PFSK-1 (cell line): Measurements from ENCODE around the gene ARPC2.

Experiments
- FOXP2 ChIP-seq: optimal IDR thresholded peaks from 2 replicates; pipeline ENCODE3; 2011; ENCODE audit warnings: borderline replicate concordance, control low read depth, inconsistent platforms; ENCODE audit not compliant: insufficient read depth; ENCODE audit errors: extremely low read length, extremely low read depth
- SIN3A ChIP-seq: IDR thresholded peaks from 2 replicates; pipeline ENCODE4 v1.6.1; 2012; ENCODE audit warnings: mild to moderate bottlenecking, low read length, moderate library complexity, borderline replicate concordance; ENCODE audit not compliant: insufficient read depth
- TF ChIP-seq, protein P1 (sequence below), 2 experiments: IDR thresholded peaks; 2 replicates each; pipeline versions ENCODE4 v1.6.1 to v1.8.0; 2011 to 2012; ENCODE audit warnings: low read depth in 2 of 2, low read length in 2 of 2, control low read depth in 1 of 2, inconsistent platforms in 1 of 2, mild to moderate bottlenecking in 1 of 2, moderate library complexity in 1 of 2; ENCODE audit not compliant: insufficient read depth in 1 of 2

DNA sequence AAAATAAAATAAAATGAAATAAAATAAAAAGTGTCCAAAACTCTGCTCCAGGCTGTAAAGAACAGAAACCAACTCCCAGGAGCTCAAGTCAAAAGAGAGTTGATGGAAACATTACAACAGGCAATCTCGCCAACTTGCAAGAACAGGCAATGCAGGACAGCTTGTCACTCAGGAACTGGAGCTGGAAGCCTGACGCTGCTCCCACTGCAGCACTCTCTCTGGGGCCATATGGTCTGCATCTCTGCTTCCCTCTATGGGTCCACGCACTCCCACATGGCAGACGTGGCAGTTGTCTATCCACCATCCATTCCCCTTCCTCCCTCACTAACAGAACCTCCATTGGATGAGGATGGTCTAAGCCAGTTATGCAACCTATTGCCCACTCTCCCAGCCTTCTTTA, 23.3 kb upstream of the ARPC2 start:
- TF ChIP-seq FOXP2 = no peak
- TF ChIP-seq, protein P1, sequence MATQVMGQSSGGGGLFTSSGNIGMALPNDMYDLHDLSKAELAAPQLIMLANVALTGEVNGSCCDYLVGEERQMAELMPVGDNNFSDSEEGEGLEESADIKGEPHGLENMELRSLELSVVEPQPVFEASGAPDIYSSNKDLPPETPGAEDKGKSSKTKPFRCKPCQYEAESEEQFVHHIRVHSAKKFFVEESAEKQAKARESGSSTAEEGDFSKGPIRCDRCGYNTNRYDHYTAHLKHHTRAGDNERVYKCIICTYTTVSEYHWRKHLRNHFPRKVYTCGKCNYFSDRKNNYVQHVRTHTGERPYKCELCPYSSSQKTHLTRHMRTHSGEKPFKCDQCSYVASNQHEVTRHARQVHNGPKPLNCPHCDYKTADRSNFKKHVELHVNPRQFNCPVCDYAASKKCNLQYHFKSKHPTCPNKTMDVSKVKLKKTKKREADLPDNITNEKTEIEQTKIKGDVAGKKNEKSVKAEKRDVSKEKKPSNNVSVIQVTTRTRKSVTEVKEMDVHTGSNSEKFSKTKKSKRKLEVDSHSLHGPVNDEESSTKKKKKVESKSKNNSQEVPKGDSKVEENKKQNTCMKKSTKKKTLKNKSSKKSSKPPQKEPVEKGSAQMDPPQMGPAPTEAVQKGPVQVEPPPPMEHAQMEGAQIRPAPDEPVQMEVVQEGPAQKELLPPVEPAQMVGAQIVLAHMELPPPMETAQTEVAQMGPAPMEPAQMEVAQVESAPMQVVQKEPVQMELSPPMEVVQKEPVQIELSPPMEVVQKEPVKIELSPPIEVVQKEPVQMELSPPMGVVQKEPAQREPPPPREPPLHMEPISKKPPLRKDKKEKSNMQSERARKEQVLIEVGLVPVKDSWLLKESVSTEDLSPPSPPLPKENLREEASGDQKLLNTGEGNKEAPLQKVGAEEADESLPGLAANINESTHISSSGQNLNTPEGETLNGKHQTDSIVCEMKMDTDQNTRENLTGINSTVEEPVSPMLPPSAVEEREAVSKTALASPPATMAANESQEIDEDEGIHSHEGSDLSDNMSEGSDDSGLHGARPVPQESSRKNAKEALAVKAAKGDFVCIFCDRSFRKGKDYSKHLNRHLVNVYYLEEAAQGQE (IDR thresholded peaks at IDR 0.05; ENCODE audit: insufficient read depth in 1 of 2, low read depth in 2 of 2, low read length in 2 of 2) = no peak
- TF ChIP-seq SIN3A = no peak
